GM12878 (cell line): ENCODE data around the gene DUSP10. TPM values are rescaled to one million over a fixed set of nuclear protein-coding genes. Genes with fewer than 3 reads are reported as not detected.
A peak's percentile ranks its signal among the peaks of the same experiment; 100 is the strongest.

Experiments
- ATAC-seq: fragments of 200-7000 bp; cut with Tn5 transposase; 3 replicates; pipeline ENCODE4 v1.9.1; 2020; ENCODE audit warnings: mild to moderate bottlenecking, moderate library complexity
- BruUV-seq: library from RNA; stranded (reverse); fragments of 400-500 nt; replicated peaks from 2 replicates; lab custom pipeline; 2021; lab: Mats Ljungman, UMichigan
- CTCF ChIA-PET: fragments of 300-600 bp; sonication (Branson Sonifier 250); formaldehyde crosslinking; extraction: SDS; loops from one replicate; lab custom pipeline; 2021; ENCODE audit warnings: inconsistent platforms; lab: Yijun Ruan, JAX
- POLR2A ChIA-PET: fragments of 350-600 bp; formaldehyde crosslinking; extraction: SDS; loops from one replicate; lab custom pipeline; 2021; ENCODE audit warnings: inconsistent platforms; lab: Charles Lee
- RAD21 ChIA-PET: fragments of 300-600 bp; sonication (Branson Sonifier 250); formaldehyde crosslinking; loops from one replicate; lab custom pipeline; 2023; ENCODE audit warnings: antibody characterized with exemption; ENCODE audit not compliant: unreplicated experiment; lab: Charles Lee
- SMC1A ChIA-PET: fragments of 300-600 bp; sonication (Branson Sonifier 250); formaldehyde crosslinking; loops from one replicate; lab custom pipeline; 2023; ENCODE audit not compliant: unreplicated experiment, uncharacterized antibody; lab: Charles Lee
- DNase-seq: peaks from one replicate; pipeline ENCODE4 v3.0.0-alpha.2; 2011; ENCODE audit warnings: low read depth, low spot score
- FAIRE-seq: peaks from 3 replicates; lab custom pipeline; 2011; peaks lifted over from hg19 to GRCh38; lab: Jason Lieb, UNC
- H2AFZ ChIP-seq: 2 replicates; pipeline ENCODE4 v1.6.0; 2011; ENCODE audit warnings: low read depth, low read length, control low read depth; ENCODE audit not compliant: control insufficient read depth
- H3K27ac ChIP-seq: 2 replicates; pipeline ENCODE4 v1.5.1; 2011; ENCODE audit warnings: control low read depth; ENCODE audit not compliant: control insufficient read depth, insufficient read depth
- H3K27me3 ChIP-seq, 2 experiments: replicated peaks in 1 of 2; 2 replicates each; pipeline versions ENCODE4 v1.6.0 to v1.6.1; 2011; ENCODE audit warnings: low read length in 1 of 2; ENCODE audit not compliant: control insufficient read depth in 2 of 2, insufficient read depth in 2 of 2
- H3K36me3 ChIP-seq, 2 experiments: 2 replicates each; pipeline ENCODE4 v1.5.1; 2011; ENCODE audit warnings: low read length in 1 of 2; ENCODE audit not compliant: control insufficient read depth in 2 of 2, insufficient read depth in 2 of 2
- H3K4me1 ChIP-seq: 2 replicates; pipeline ENCODE4 v1.6.1; 2011; ENCODE audit warnings: mild to moderate bottlenecking, low read length, moderate library complexity, mixed read lengths; ENCODE audit not compliant: control insufficient read depth, insufficient read depth
- H3K4me2 ChIP-seq: 2 replicates; pipeline ENCODE4 v1.6.0; 2011; ENCODE audit warnings: control low read depth; ENCODE audit not compliant: control insufficient read depth, insufficient read depth
- H3K4me3 ChIP-seq: fragments of 200-600 bp; sonication (generic); 2 replicates; pipeline ENCODE4 v1.5.1; 2016
- H3K79me2 ChIP-seq: 2 replicates; pipeline ENCODE4 v1.6.0; 2011; ENCODE audit warnings: low read length; ENCODE audit not compliant: control insufficient read depth, insufficient read depth
- H3K9ac ChIP-seq: 2 replicates; pipeline ENCODE4 v1.8.0; 2011; ENCODE audit warnings: low read length, control low read depth, mixed read lengths; ENCODE audit not compliant: control insufficient read depth, insufficient read depth
- H3K9me3 ChIP-seq: replicated peaks from 3 replicates; pipeline ENCODE4 v1.5.1; 2011; ENCODE audit warnings: mild to moderate bottlenecking, low read length; ENCODE audit not compliant: control insufficient read depth, insufficient read depth
- H4K20me1 ChIP-seq: 2 replicates; pipeline ENCODE4 v1.6.0; 2011; ENCODE audit not compliant: control insufficient read depth, insufficient read depth
- CBFB ChIP-seq: IDR thresholded peaks from 2 replicates; pipeline ENCODE4 v1.6.1; 2016; ENCODE audit warnings: antibody characterized with exemption, low read depth
- EGR1 ChIP-seq, 2 experiments: IDR thresholded peaks; 1 replicate in 1 of 2; 2 replicates in 1 of 2; pipeline ENCODE4 v1.6.1; 2011 to 2012; ENCODE audit warnings: low read depth in 2 of 2, low read length in 2 of 2, borderline replicate concordance in 1 of 2, mild to moderate bottlenecking in 1 of 2, moderate library complexity in 1 of 2
- EP300 ChIP-seq, 2 experiments: fragments of 150-350 bp in 1 of 2; IDR thresholded peaks; 2 replicates each; pipeline ENCODE4 v1.6.1; 2011 to 2012; ENCODE audit warnings: low read depth in 2 of 2, low read length in 2 of 2, borderline replicate concordance in 1 of 2, improper control_type of control experiment in 1 of 2, inconsistent platforms in 1 of 2; ENCODE audit not compliant: control insufficient read depth in 1 of 2
- EZH2 ChIP-seq: IDR thresholded peaks from 2 replicates; pipeline ENCODE4 v1.6.1; 2012; ENCODE audit warnings: low read depth, mild to moderate bottlenecking, control low read depth, inconsistent platforms, low read length, borderline replicate concordance; ENCODE audit not compliant: control insufficient read depth
- JUNB ChIP-seq: IDR thresholded peaks from 2 replicates; pipeline ENCODE4 v1.6.1; 2016; ENCODE audit warnings: antibody characterized with exemption, mild to moderate bottlenecking
- MYC ChIP-seq: IDR thresholded peaks from 2 replicates; pipeline ENCODE4 v1.6.1; 2011; ENCODE audit warnings: mild to moderate bottlenecking, low read length, moderate library complexity, inconsistent platforms; ENCODE audit not compliant: insufficient read depth, insufficient replicate concordance, insufficient read length, severe bottlenecking
- NFIC ChIP-seq: IDR thresholded peaks from 2 replicates; pipeline ENCODE4 v1.6.1; 2012; ENCODE audit warnings: low read depth, mild to moderate bottlenecking, inconsistent platforms, low read length, moderate library complexity
- POLR2A ChIP-seq: IDR thresholded peaks from 2 replicates; pipeline ENCODE4 v1.6.1; 2011; ENCODE audit warnings: low read depth, mild to moderate bottlenecking, low read length
- POLR2AphosphoS5 ChIP-seq: IDR thresholded peaks from 2 replicates; pipeline ENCODE4 v1.6.1; 2011; ENCODE audit warnings: mild to moderate bottlenecking, low read length, inconsistent platforms
- SREBF2 ChIP-seq: IDR thresholded peaks from 2 replicates; pipeline ENCODE4 v1.6.1; 2012; ENCODE audit warnings: mild to moderate bottlenecking, low read length
- TBL1XR1 ChIP-seq: IDR thresholded peaks from 2 replicates; pipeline ENCODE4 v1.6.1; 2012; ENCODE audit warnings: low read depth, low read length, improper control_type of control experiment
- YBX1 ChIP-seq: fragments of 450-650 bp; IDR thresholded peaks from 2 replicates; pipeline ENCODE4 v1.6.1; 2016; ENCODE audit warnings: antibody characterized with exemption
- ZBED1 ChIP-seq: IDR thresholded peaks from 2 replicates; pipeline ENCODE4 v1.6.1; 2016; ENCODE audit warnings: borderline replicate concordance
- ZNF217 ChIP-seq: fragments of 450-650 bp; IDR thresholded peaks from 2 replicates; pipeline ENCODE4 v1.6.1; 2017; ENCODE audit warnings: antibody characterized with exemption, mild to moderate bottlenecking
- ZNF24 ChIP-seq: fragments of 450-650 bp; IDR thresholded peaks from 2 replicates; pipeline ENCODE4 v1.6.1; 2017; ENCODE audit warnings: antibody characterized with exemption, mild to moderate bottlenecking
- WGBS: methylation state at CpG from one replicate; pipeline ENCODE4 v1.1.6; 2016; ENCODE audit warnings: low lambda C conversion rate; ENCODE audit not compliant: insufficient replicate concordance, insufficient coverage; ENCODE audit errors: missing lambda C conversion rate; 5-methylcytosine and 5-hydroxymethylcytosine counted together
- in situ Hi-C: fragments of 300-500 bp; cut with MboI; formaldehyde crosslinking; loops from 9 replicates; pipeline ENCODE4 v1.14.3; 2018; ENCODE audit warnings: mixed read lengths
- intact Hi-C: fragments of 100-400 bp; cut with micrococcal nuclease; formaldehyde crosslinking; loops from one replicate; pipeline ENCODE4 v1.14.2; 2022; ENCODE audit not compliant: unreplicated experiment
- polyA plus RNA-seq, 11 experiments: library from polyadenylated mRNA; depleted of rRNA in 4 of 11; unstranded in 6 of 11; stranded (reverse) in 5 of 11; fragments of >200 nt; fragmentation: Nextera tagmentation in 4 of 11; fragmentation: Illumina TruSeq in 1 of 11; extraction: Ambion mirVana in 4 of 11; extraction: Trizol in 1 of 11; gene quantifications; 1 replicate in 1 of 11; 2 replicates in 10 of 11; pipeline versions ENCODE4 v1.2.1 to v1.2.3, GENCODE V29; 2011 to 2016; ENCODE audit warnings: inconsistent platforms in 2 of 11, missing spikeins in 2 of 11, low read depth in 1 of 11
- total RNA-seq, 4 experiments: library from RNA; depleted of rRNA in 3 of 4; stranded (reverse); fragments of >200 nt in 3 of 4; fragmentation: Illumina TruSeq in 1 of 4; extraction: Trizol in 1 of 4; gene quantifications; 2 replicates each; pipeline versions ENCODE4 v1.2.1 to v1.2.3, GENCODE V29; 2013 to 2021
- TF ChIP-seq, protein P1 (sequence below): fragments of 150-350 bp; IDR thresholded peaks from 2 replicates; pipeline ENCODE4 v1.6.1; 2014; ENCODE audit warnings: mild to moderate bottlenecking, low read depth, low read length
- TF ChIP-seq, protein P2 (sequence below): IDR thresholded peaks from 2 replicates; pipeline ENCODE4 v1.6.1; 2011; ENCODE audit warnings: low read depth, low read length, improper control_type of control experiment, borderline replicate concordance
- TF ChIP-seq, protein P3 (sequence below): fragments of 450-650 bp; formaldehyde crosslinking; IDR thresholded peaks from 2 replicates; pipeline ENCODE4 v1.5.0; 2022; ENCODE audit warnings: mild to moderate bottlenecking, missing genetic modification characterization

The DUSP10 gene
- total and polyA plus RNA-seq, 10 of the 15 experiments (the other 5 are each of a cell fraction or from before 2014, with no cell fraction given) = 20.3 to 38.4 (median 27.8) TPM

DNA sequence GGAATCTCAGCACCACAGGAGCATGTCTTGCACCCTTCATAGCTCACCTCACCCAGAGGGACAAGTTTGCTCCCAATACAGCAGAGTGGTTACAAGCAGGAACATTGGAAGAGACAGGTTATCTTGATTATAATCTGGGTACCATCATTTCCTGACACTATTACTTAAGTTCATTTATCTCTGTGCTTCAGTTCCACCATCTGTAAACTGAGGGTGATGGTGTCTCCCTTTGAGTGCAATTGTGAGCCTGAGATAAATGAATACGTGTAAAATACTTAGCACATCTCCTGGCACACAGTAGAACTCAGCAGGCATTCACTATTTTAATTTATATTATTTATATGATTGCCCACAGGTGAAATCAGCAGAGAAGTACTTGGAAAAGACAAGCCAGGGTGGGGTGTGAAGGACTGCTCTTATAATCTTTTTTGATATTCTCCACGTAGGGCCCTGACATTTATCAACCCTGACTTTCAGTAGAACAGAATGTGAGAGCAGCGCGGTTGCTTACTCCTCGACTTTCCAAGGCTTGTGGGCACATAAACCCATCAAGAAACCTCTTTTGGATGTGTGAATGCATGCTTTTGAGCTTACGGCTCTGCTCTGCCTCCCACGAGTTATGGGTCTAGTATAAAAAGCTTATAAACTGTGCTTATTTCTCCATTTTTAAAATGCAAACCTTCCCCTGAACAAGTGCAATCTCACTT is 34.9 kb downstream of the DUSP10 start:
- H2AFZ ChIP-seq = no peak overlapping the region
- H3K9me3 ChIP-seq = no peaks in the 10 kb centered on the region; the same call in 2 of the 3 replicates
- WGBS = 97% methylated on average over 7 of the region's 7 CpGs
- POLR2A ChIA-PET = interaction anchor here (1.0 to 10.0 kb wide), 9 partner anchors 8 to 131 kb away, joined by 3 to 194 read pairs (median 3); partner anchors contain the start of gene DUSP10
- peaks cover 16 to 34% of the 10 kb centered on the region in 2 experiments for H3K36me3 ChIP-seq
- CTCF ChIA-PET = interaction anchor here (0.8 to 3.2 kb wide), 16 partner anchors 9 to 661 kb away, joined by 3 to 24 read pairs (median 5); partner anchors contain the start of gene DUSP10
- in situ Hi-C loops = no loop called here
- no peaks in the 10 kb centered on the region for H4K20me1 ChIP-seq
- RAD21 ChIA-PET = interaction anchor here (0.6 to 10.7 kb wide), 19 partner anchors 9 to 464 kb away, joined by 3 to 235 read pairs (median 8); partner anchors contain the start of gene DUSP10
- H3K4me1 ChIP-seq = peaks cover 38% of the 10 kb centered on the region
- FAIRE-seq (no peak), DNase-seq (no peak), ATAC-seq (no peak)
- no TSS peak for BruUV-seq
- intact Hi-C loops = loop anchor here (5.0 to 10.0 kb wide), 3 partner anchors 65 to 222 kb away; no protein-coding TSS in a partner anchor
- no peak overlapping the region for H3K4me2 ChIP-seq
- no peak overlapping the region for H3K4me3 ChIP-seq
- peaks cover 54% of the 10 kb centered on the region for H3K79me2 ChIP-seq
- no peaks in the 10 kb centered on the region for H3K27me3 ChIP-seq
- H3K27ac ChIP-seq = peak overlapping the region; percentile 81; the same call in 1 of the 2 replicates
- SMC1A ChIA-PET = interaction anchor here (0.8 to 11.4 kb wide), 26 partner anchors 9 to 464 kb away, joined by 3 to 292 read pairs (median 13); partner anchors contain the start of gene DUSP10
- H3K9ac ChIP-seq = no peak overlapping the region
- no peak for TF ChIP-seq CBFB
- TF ChIP-seq, protein P1, sequence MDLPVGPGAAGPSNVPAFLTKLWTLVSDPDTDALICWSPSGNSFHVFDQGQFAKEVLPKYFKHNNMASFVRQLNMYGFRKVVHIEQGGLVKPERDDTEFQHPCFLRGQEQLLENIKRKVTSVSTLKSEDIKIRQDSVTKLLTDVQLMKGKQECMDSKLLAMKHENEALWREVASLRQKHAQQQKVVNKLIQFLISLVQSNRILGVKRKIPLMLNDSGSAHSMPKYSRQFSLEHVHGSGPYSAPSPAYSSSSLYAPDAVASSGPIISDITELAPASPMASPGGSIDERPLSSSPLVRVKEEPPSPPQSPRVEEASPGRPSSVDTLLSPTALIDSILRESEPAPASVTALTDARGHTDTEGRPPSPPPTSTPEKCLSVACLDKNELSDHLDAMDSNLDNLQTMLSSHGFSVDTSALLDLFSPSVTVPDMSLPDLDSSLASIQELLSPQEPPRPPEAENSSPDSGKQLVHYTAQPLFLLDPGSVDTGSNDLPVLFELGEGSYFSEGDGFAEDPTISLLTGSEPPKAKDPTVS = no peak
- TF ChIP-seq EP300 (IDR thresholded peaks at IDR 0.05; ENCODE audit: borderline replicate concordance in 1 of 2, control insufficient read depth in 1 of 2, low read depth in 2 of 2, low read length in 2 of 2) = no peak
- TF ChIP-seq, protein P2, sequence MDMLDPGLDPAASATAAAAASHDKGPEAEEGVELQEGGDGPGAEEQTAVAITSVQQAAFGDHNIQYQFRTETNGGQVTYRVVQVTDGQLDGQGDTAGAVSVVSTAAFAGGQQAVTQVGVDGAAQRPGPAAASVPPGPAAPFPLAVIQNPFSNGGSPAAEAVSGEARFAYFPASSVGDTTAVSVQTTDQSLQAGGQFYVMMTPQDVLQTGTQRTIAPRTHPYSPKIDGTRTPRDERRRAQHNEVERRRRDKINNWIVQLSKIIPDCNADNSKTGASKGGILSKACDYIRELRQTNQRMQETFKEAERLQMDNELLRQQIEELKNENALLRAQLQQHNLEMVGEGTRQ = no peak
- TF ChIP-seq EGR1 (IDR thresholded peaks at IDR 0.05; ENCODE audit: borderline replicate concordance in 1 of 2, low read depth in 2 of 2, low read length in 2 of 2) = no peak
- no peak for TF ChIP-seq POLR2A
- TF ChIP-seq MYC = no peak
- TF ChIP-seq YBX1 = no peak
- no peak for TF ChIP-seq TBL1XR1
- TF ChIP-seq EZH2 = no peak
- TF ChIP-seq ZBED1 = no peak
- TF ChIP-seq POLR2AphosphoS5 = no peak
- TF ChIP-seq SREBF2 = no peak
- TF ChIP-seq, protein P3, sequence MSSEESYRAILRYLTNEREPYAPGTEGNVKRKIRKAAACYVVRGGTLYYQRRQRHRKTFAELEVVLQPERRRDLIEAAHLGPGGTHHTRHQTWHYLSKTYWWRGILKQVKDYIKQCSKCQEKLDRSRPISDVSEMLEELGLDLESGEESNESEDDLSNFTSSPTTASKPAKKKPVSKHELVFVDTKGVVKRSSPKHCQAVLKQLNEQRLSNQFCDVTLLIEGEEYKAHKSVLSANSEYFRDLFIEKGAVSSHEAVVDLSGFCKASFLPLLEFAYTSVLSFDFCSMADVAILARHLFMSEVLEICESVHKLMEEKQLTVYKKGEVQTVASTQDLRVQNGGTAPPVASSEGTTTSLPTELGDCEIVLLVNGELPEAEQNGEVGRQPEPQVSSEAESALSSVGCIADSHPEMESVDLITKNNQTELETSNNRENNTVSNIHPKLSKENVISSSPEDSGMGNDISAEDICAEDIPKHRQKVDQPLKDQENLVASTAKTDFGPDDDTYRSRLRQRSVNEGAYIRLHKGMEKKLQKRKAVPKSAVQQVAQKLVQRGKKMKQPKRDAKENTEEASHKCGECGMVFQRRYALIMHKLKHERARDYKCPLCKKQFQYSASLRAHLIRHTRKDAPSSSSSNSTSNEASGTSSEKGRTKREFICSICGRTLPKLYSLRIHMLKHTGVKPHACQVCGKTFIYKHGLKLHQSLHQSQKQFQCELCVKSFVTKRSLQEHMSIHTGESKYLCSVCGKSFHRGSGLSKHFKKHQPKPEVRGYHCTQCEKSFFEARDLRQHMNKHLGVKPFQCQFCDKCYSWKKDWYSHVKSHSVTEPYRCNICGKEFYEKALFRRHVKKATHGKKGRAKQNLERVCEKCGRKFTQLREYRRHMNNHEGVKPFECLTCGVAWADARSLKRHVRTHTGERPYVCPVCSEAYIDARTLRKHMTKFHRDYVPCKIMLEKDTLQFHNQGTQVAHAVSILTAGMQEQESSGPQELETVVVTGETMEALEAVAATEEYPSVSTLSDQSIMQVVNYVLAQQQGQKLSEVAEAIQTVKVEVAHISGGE (CRISPR knock-in tag) = no peak
- no peak for TF ChIP-seq JUNB
- TF ChIP-seq NFIC = no peak
- TF ChIP-seq ZNF217 = no peak
- no peak for TF ChIP-seq ZNF24
